Measurements from ENCODE around the gene C6orf47.

Gene C6orf47

DNA sequence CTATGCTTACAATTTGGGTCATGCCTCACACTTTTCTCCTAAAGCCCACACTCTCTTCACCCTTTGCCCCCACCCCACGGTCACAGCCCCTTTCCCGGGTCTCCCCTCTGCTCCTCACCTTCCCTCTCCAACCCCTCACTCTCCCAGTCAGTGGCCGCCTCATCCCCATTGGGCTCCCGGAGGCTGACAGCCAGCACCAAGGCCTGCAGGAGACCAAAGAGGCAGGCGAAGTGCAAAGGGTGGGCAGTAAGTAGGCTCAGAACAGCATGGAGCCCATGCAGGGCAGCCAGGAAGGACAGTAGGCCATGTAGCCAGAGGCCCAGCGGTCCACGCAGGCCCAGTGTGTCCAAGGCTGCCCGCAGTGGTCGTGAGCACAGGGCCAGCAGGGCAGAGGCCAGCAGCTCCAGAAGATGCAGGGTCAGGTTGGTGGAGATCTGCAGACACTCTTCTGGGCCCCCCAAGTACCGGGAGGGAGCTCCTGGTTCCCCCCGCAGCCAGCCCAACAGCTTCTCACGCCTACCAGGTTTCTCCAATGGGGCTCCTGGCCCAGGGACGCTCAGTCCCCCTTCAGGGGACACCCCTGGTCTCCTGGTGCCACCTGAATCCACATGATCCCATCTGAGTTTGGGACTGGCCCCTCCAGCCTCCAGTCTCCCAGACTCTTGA, 1.5 kb downstream of the C6orf47 start:
- DNase-seq, result no peak

DNA sequence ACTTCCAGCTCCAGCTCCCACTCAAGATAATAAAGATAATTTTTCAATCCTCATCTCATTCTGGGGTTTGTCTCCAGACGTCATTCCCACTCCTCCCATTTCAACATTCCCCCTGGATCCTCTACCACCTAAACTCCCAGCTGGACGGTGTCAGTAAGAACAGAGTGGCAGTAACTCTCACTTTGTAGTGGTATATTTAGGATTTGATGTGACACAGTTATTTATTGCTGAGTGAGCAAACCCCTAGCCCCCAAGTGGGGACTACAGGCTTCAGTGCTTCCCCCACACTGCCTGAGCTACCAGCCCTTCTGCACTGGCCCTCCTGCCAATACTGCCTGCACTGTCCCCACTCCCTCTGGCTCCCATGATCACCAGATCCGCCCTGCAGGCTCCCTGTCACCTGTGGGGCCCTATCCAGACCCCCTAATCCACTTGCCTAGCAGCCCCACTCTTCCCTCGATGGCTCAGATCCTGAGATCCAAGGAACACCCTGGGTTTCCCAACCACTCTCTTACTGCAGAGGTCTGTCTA, 2.4 kb downstream of the C6orf47 start:
- no peak for DNase-seq

DNA sequence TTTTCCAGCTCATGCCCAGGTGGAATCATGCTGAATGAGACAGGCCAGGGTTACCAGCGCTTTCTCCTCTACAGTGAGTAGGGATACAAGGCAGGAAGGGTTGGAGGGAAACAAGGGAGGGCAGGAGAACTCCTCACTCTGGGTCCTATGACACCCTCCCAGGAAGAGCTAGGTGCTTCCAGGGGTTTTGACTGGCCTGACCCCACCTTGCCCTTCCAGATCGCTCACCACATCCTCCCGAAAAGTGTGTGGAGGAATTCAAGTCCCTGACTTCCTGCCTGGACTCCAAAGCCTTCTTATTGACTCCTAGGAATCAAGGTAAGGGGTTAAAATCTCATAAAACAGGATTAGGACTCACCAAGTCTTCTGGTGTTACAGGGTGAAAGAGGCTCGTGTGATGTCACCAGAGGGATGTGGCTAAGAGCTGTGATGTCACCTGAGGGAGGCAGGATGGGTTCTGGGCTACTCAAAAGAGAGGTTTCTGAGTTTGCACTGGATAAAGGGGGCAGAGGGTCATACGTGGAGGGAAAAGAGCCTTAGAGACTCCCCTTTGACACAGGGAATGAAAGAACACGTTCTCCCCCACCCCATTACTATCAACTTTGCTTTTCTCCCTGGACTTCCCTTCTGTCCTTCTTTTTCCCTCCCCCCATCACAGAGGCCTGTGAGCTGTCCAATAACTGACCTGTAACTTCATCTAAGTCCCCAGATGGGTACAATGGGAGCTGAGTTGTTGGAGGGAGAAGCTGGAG, 3.0 kb downstream of the C6orf47 start:
- DNase-seq, result no peak

DNA sequence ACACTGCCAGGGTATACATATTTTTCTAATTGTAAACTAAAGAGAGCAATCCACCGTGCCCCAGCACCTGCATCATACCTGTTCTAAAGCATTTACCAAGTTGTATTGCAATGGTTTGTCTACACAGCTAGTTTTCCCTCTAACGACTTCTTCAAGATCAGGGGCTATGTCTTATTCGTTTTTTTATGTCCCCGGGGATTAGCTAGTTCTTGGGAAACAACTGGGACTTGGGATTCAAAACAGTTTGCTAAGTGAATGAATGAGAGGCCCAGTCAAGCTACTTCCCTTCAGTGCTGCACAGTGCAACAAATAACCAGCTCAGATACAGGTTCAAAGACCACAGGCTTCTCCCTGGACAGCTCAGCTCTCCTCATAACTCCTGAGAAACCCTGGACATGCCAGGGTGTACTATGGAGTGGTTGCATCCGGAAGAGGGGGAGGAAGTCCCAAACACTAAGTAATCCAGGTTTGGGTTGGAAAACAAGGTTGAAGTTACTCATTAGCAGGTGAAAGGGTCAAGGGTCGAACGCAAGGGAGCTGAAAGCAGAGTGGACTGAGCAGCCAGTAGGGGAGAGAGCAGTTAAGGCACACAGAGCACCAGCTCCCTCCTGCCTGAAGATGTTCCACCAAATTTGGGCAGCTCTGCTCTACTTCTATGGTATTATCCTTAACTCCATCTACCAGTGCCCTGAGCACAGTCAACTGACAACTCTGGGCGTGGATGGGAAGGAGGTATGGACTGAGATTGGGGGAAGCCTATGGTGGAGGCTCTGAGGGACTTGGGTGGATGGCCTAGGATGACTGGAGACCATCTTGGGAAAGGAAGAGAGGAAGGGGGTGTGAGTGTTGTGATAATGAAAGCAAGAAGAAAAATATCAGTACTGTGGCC, 5.0 kb downstream of the C6orf47 start, which contains the start of gene APOM:
APOM (plus strand) TSS at position 546 of the 889 bp plus-strand sequence; CDS start at position 619, 73 bp downstream.
- no peak for DNase-seq

DNA sequence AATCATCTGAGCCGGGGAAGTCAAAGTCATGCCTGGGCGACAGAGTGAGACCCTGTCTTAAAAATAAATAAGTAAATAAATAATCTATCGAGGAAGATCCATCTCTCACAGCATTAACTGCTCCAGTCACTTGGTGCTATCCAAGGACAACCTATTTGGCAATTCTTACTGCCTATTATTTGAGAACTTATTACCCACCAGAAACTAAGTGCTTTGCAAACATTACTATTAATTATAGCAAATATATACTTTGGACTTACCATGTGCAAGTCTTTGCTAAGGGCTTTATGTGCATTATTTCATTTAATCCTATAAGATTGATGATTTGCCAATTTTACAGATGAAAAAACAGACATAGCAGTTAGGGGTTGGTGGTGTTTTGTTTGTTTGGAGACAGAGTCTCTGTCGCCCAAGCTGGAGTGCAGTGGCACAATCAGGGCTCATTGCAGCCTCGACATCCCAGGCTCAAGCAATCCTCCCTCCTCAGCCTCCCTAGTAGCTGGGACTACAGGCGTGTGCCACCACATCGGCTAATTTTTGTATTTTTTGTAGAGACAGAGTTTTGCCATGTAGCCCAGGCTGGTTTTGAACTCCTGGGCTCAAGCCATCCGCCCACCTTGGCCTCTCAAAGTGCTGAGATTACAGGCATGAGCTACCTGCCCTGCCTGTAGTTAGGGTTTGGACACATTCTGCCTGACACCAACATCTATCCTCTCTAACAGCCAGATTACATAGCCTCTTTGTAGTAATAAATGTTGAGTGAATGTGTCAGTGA, 5.8 kb downstream of the C6orf47 start:
- DNase-seq, result no peak

DNA sequence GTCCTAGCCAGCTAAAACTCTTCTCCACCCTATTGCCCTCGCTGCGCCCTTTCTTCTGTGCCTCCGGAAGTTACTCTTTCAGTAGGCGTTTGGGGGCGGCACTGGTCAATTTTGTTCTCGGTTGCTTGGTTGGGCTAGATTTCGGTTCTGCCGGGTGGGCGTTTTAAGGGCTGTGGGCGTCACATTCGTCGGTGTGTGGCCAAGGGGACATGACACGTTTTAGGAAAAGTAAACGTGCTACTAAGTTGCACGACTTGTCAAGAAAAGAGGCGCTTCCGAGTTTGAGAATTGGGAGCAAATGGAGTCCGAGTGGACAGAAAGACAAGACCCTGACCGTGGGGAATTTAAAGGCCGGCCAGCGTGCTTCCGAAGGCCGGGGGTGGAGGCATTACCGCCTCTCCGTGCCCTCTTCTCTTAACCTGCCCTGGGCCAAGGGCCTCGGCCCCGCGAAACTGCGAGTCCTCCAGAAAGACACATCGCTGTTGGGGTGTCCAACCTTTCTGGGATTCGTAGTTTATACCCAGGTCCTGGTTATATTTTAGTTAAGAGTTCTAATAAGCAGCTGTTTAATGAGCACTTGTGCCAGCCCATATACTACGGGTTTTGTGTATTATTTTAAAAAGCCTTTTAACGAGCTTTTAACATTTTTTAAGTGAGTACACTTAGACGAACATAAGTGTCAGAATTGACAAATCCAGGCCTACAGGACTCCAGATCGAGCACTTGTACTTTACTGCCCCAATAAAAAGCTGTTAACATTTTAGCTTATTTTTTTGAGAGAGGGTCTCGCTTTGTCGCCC, 7.5 kb downstream of the C6orf47 start:
- DNase-seq, result peak; percentile 97

DNA sequence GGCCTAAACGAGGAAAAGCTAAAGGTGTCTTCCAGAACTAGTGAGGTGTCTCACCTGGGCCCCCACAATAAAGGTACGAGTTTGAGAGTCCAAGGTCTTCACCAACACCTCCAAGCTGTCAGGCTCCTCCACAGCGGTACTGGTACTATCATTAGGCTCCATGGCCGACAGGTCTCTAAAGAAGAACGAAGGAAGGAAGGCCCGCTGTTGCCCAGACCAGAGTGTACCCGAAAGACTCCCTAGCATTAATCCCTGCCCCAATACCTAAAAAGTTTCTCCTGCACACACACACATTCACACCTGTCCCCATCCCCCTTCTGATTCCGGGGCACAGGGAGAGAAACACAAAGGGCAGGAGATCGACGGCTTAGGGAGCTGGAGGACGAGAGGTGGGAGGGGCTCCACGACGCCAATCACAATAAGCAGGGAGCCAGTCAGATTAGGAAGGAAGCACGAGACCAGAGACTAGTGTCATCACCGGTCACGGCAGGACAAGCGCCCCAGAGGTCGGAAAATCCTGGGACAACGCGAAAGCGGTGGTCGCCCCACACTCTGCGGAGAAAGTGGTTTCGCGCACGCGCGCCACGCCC, 8.9 kb downstream of the C6orf47 start:
- DNase-seq, result peak; percentile 60

DNA sequence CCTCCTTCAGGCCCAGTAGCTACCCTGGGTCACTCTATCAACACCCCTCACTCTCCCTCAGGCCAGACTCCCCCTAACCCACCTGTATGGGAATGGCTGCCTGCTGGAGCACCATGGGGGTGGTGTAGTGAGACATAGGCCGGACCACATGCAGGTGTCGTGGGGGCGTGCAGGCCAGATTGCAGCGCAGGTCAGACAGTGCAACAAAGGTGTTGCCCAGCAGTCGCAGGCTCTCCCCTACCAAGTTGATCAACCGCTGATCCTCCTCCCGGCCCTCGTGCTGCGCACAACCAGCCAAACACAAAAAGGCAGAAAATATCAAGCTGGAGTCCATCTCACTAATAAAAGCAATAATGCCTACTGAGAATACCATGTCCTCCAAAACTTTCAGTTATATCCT, 15.3 kb downstream of the C6orf47 start:
- DNase-seq, result no peak

DNA sequence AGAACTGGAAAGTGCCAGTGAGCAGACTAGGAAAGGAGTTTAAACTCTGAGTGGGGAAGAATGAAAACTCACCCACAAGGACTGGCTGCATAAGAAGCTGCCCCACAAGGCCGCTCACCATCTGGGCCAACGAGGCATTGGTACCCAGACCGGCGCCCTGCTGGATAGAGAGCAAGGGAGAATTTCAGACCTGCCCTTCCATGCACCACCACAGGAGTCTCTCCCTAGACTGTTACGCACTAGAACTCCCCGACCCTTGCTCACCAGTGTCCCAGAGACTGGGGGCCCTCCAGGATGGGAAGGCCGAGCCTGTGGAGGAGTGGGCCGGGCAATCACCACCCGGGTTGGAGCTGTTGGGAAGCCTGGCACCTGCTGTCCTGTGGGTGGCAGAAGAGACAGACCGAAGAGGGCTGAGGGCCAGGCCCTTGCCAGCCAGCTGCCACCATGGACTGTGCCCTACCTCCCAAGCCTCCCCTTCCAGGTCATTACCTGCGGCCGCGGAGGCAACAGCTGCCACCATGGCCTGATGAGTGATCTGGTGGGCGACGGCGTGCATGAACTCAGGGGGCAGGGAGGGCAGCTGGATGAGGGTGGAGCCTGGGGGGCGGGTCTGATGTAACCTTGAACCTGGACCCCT, 16.6 kb downstream of the C6orf47 start:
- no peak for DNase-seq

DNA sequence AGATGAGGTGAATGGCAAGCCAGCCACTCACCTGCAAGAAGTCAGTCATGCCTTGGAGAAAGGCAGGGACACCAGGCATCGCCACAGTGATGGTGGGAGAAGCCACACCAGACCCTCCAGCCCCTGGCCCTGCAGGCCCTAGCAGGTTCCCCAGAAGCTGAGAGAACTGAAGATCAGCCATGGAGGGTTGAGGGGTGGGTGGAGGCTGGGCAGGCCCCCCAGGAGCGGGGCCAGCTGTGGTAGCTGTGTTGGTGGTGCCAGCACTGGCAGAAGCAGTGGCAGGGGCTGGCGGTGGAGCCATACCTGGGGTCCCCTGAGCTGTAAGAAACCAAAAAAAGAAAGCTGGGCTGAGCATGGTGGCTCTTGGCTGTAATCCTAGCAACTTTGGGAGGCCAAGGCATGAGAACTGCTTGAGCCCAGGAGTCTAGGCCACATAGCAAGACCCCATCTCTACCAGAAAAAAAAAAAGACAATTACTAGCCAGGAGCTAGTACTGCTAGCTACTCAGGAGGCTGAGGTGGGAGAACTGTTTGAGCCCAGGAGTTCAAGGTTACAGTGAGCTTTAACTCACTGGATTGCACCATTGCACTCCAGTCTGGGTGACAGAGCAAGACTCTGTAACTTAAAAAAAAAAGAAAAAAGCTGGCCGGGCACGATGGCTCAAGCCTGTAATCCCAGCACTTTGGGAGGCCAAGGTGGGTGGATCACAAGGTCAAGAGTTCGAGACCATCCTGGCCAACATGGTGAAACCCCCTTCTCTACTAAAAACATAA, 17.6 kb downstream of the C6orf47 start:
- no peak for DNase-seq

DNA sequence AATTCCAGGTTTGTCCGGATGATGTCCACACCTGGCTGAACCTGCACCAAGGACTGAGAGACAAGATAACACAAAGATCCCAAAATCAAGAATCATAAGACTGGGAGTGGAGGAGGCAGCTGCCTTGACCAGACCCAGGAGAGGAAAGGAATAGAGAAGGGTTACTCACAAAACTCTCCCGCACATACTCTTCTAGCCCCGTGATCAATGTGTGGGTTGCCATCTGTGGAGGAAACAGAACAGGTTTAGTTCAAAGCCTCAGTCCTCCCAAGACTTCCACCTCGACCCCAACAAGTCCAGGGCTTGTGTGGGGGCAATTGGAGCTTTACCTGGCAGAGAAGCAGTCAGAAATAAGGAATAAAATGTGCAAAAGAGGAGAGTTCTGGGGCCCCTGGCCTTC, 19.2 kb downstream of the C6orf47 start:
- no peak for DNase-seq

DNA sequence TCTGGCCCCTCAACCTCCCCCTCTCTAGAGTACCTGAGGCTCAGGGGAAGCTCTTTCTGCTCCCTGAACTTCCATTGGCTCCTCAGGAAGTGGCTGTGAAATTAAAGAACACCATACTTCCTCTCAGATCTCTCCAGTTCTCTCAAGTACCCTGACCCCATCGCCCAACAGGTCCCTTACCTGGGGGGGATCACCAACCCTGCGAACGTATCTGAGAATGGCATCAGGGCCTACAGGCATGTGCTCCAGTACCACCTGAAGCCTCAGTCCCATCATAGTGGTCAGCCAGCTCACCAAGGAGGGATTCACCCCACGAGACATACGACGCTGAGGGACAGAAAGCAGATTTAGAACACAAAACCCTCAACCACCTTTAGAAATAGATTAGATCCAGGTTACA, 20.0 kb downstream of the C6orf47 start:
- no peak for DNase-seq

DNA sequence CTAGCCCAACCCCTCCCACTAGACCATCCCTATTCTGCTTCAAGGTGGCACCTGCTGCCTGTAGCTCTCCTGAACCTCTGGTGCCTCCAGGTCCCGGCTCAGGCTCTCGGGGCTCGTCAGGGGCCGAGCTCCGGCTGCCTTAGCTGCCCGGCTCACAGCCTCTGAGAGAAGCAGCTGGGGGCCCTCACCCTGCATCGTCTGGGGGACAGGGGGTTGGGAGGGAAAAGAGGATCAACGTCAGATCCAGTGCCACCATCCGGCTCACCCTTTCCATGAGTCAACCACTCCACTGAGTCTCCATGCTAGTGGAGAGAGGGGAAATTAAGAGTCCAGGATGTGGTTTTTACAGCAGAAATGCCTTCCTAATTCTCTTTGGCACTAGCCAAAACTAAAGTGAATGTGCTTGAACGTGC, 21.1 kb downstream of the C6orf47 start:
- DNase-seq, result no peak

DNA sequence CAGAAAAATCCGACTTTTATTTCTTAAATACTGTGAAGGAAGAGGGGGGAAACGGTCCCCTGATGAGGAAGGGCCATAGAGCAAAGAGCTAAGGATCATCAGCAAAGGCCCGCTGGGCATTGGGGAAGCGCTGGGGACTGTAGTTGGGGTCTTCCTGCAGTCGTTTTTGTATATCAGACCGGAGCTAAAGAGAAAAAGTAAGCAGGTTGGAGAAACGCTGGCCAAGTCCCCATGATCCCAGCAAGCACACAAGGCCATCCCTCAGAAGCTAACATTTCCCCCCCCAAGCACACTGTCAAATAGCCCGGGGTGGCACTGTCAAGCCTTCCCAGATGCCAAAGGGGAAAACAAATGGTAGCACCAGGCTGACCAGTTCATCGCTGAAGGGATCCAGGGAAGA, 21.5 kb downstream of the C6orf47 start:
- no peak for DNase-seq

DNA sequence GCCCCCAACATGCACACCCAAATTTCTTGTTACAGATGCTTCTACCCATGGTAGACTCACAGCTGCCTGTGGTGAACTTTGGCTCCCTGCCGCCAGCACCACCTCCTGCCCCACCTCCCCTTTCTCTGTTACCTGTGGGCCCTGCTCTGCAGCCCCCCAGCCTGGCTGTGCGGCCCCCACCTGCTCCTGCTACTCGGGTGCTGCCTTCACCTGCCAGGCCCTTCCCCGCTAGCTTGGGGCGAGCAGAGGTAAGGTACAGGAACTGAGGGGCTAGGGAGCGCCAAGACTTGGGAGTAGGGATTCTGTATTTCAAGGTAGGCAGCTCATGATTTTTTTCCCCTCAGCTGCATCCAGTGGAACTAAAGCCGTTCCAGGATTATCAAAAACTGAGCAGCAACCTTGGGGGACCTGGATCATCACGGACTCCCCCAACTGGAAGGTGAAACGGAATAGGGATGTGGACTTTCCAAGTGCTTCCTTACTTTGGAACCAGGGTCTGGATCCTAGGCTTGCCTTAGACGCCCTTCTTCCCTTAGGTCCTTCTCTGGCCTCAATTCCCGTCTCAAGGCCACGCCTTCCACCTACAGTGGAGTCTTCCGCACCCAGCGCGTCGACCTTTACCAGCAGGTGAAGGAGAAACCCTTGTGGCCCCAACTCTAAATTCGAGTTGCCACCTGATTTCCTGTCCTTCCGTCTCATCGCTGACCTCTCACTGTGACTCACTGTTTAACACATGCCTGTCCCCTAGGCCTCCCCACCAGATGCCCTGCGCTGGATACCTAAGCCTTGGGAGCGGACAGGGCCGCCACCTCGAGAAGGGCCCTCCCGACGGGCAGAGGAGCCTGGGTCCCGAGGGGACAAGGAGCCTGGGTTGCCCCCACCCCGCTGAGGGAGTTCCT, 23.6 kb downstream of the C6orf47 start:
- no peak for DNase-seq

DNA sequence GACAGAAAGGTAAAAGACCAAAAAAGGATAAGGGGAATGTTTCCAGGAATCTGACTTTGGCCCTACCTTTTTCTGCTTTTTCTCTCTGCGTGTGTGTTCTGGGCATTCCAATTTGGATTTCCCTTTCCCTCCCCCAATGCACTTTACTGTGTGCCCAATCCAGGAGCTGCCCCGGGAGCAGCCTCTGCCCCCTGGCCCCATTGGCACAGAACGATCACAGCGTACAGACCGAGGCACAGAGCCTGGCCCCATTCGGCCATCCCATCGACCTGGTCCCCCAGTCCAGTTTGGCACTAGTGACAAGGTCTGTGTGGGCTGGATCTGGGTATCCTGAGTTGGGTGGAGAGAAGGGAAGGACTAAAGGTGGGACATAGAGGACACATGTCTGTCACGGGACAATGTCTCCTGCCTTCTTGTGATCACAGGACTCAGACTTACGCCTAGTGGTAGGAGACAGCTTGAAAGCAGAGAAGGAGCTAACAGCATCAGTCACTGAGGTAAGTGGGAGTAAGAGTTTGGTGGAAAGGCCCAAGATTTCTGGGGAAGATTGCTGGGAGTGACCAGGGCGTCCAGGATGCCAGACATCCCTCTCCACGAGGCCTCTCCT, 25.5 kb downstream of the C6orf47 start:
- DNase-seq, result no peak

DNA sequence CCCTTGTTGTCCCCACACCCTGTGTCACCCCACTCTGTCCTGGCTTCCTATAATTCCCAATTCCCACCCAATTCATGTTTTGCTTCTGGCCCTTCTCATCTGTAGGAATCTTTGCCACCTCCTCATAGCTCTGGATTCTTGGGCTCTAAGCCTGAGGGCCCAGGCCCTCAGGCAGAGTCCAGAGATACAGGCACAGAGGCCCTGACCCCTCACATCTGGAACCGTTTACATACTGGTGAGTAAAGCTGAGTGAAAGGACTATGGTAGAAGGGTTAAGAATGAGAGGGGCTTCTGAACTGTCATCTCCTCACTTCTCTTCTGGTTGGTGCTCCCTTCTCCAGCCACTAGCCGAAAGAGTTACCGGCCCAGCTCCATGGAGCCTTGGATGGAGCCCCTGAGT, 26.4 kb downstream of the C6orf47 start:
- DNase-seq, result no peak

DNA sequence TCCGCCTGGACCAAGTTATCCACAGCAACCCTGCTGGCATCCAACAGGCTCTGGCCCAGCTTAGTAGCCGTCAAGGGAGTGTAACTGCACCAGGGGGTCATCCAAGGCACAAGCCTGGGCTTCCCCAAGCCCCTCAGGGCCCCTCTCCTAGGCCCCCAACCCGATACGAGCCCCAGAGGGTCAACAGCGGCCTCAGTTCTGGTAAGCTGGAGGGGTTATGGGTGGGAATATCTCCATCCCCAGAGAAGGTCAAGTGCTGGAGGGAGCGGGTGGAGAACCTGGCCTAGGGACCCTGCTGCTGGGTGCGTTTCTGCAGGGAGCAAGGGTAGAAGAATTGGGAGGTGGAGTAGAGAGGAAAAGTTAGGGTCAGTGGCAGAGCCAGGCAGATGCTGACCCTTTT, 27.1 kb downstream of the C6orf47 start:
- DNase-seq, result no peak
